Peyer's patch (tissue), 4 donors: ENCODE results near the gene BRD3OS. TPM values are rescaled to one million over a fixed set of nuclear protein-coding genes. Genes with fewer than 3 reads are reported as not detected.

Experiments
- DNase-seq, 3 donors: peaks; one replicate each; pipeline ENCODE4 v3.0.0-alpha.2; 2017 to 2019
- H3K27ac ChIP-seq, 4 donors: fragments of 200-600 bp; sonication (generic); one replicate each; pipeline ENCODE4 v1.5.1; 2016 to 2019
- H3K27me3 ChIP-seq, 2 donors: fragments of 200-600 bp; sonication (generic); one replicate each; pipeline ENCODE4 v1.5.1; 2019
- H3K36me3 ChIP-seq, 3 donors: fragments of 200-600 bp; sonication (generic); one replicate each; pipeline ENCODE4 v1.5.1; 2016 to 2019
- H3K4me1 ChIP-seq, 4 donors: fragments of 200-600 bp; sonication (generic); one replicate each; pipeline ENCODE4 v1.5.1; 2016 to 2019
- H3K4me3 ChIP-seq, 4 donors: fragments of 200-600 bp; sonication (generic); 1 replicate in 3 of 4; 2 replicates in 1 of 4; pipeline ENCODE4 v1.5.1; 2016 to 2019; ENCODE audit warnings: mild to moderate bottlenecking in 1 of 4
- H3K9me3 ChIP-seq, 4 donors: fragments of 200-600 bp; sonication (generic); one replicate each; pipeline ENCODE4 v1.5.1; 2016 to 2019; ENCODE audit warnings: mild to moderate bottlenecking in 1 of 4
- CTCF ChIP-seq, 6 experiments: fragments of 450-650 bp in 4 of 6; fragments of 200-600 bp in 2 of 6; sonication (generic) in 1 of 6; IDR thresholded peaks; one replicate each; pipeline ENCODE4 v1.5.1; 2017 to 2019; ENCODE audit warnings: antibody characterized with exemption in 6 of 6, mild to moderate bottlenecking in 3 of 6, moderate library complexity in 1 of 6
- POLR2A ChIP-seq, 2 donors: fragments of 450-650 bp; IDR thresholded peaks; one replicate each; pipeline ENCODE4 v1.5.1; 2017; ENCODE audit warnings: antibody characterized with exemption in 2 of 2, mild to moderate bottlenecking in 2 of 2, moderate library complexity in 2 of 2
- total RNA-seq, 4 donors: library from RNA; depleted of rRNA; stranded (reverse); fragments of >200 nt; gene quantifications; one replicate each; pipeline ENCODE4 v1.1.0, GENCODE V29; 2016

BRD3OS gene
- total RNA-seq, 4 donors from 2014 or later = 1.4 to 11.6 (median 2.3) TPM

DNA sequence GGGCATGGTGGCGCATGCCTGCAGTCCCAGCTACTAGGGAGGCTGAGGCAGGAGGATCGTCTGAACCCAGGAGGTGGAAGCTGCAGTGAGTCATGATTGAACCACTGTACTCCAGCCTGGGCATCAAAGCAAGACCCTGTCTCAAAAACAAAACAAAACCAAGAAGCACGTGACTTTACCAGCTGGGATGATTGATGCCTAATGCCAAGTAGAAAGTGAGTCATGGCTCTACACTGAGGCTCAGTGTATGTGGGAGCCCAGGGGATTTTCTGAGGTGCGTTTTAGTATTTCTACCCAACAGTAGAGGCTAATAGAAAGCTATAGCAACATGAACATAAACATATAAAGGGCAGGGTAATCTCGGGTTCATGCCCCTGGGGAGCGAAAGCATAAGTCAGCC lies 13.9 kb upstream of the BRD3OS start:
- no peak for DNase-seq
- H3K36me3 ChIP-seq = no peaks in the 10 kb centered on the region
- TF ChIP-seq POLR2A (IDR thresholded peaks at IDR 0.05) (no peak), CTCF (IDR thresholded peaks at IDR 0.05) (no peak)
- H3K27ac ChIP-seq = no peak overlapping the region
- H3K4me1 ChIP-seq = no peaks in the 10 kb centered on the region
- H3K4me3 ChIP-seq = no peak overlapping the region
- H3K9me3 ChIP-seq = no peaks in the 10 kb centered on the region
- no peaks in the 10 kb centered on the region for H3K27me3 ChIP-seq

DNA sequence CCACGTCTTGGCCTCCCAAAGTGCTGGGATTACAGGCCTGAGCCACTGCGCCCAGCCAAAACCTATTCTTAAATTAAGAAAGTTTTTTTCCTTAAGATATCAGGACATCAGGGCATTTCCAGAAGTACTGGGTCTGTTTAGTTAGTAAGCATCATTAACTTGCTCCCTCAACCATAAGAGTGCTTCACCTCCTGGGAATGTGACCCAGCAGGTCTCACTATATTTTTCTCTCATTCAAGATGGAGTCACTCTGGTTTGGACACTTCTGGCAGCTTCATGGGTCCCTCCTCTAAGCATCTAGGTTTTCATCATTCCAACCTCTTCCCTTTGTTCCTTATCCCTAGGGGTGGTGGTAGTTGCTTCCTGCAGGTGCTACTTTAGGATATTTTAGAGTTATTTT lies 10.3 kb upstream of the BRD3OS start:
- Histone ChIP-seq H3K4me3 (no peak overlapping the region), H3K36me3 (no peaks in the 10 kb centered on the region), H3K27me3 (no peaks in the 10 kb centered on the region), H3K27ac (no peak overlapping the region), H3K9me3 (no peaks in the 10 kb centered on the region), H3K4me1 (no peaks in the 10 kb centered on the region)
- DNase-seq = no peak
- TF ChIP-seq POLR2A (IDR thresholded peaks at IDR 0.05) (no peak), CTCF (IDR thresholded peaks at IDR 0.05) (no peak)

GRCh38 chr9:134024214-134024792 lies 978 bp upstream of the BRD3OS start:
- TF ChIP-seq POLR2A (IDR thresholded peaks at IDR 0.05) (no peak), CTCF (IDR thresholded peaks at IDR 0.05) (no peak)
- Histone ChIP-seq H3K36me3 (peaks cover 0 to under 1% (median 0%) of the 10 kb centered on the region in 3 donors), H3K27ac (peak overlapping the region in 3 of 4 donors; percentile 51 to 89 (median 65)), H3K9me3 (no peaks in the 10 kb centered on the region), H3K4me1 (peaks cover 0 to 11% (median 8%) of the 10 kb centered on the region in 4 donors), H3K4me3 (peak overlapping the region; percentile 13 to 98 (median 49)), H3K27me3 (no peaks in the 10 kb centered on the region)
- DNase-seq = no peak

DNA sequence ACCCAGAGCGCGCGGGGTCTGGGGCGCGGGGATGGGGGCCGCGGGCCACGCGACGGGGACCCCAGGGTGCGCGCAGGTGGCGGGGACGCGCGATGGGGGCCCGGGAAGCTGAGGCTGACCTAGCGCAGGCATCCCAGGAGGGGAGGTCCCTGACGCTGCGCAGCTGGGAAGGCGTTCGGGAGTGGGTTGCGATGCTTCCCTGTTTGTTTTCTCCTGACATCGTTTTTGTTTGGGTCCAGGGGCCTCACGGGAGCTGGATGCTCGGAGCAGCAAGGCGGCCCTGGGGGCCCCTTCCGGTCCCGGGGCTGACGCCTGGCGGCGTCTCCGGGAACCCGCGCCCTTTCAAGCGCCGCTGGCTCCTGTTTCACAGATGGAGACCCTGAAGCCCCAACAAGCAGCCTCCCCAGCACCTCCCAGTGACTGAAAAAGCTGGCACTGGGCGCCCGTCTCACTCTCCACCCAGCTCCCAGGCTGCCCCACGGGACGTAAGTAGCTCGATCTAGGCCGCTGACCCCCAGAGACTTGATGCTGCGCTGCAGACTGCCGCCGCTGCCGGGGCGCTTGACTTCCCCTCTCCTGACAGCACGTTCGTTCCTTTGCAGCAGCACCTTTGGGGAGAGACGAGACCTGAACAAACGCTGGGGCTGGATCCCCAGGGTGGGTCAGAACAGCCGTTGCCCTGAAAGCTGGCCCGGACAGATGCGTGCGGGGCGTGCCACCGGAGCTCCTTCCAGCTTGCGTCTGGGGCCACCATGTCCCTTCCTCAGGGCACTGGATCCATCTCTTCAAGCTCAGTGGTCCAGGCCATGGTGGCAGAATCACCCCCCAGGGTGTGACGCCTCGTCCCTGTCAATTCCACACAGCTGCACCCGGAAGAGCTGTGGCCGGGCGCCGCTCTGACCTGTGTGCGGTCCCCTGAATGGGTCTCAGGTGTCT lies 593 bp downstream of the BRD3OS start:
- H3K27me3 ChIP-seq = no peaks in the 10 kb centered on the region
- H3K9me3 ChIP-seq = no peaks in the 10 kb centered on the region
- peak overlapping the region; percentile 63 to 98 (median 94) for H3K4me3 ChIP-seq
- H3K36me3 ChIP-seq = peaks cover 0 to 9% (median 0%) of the 10 kb centered on the region in 3 donors
- peak overlapping the region; percentile 37 to 89 (median 64) for H3K27ac ChIP-seq
- peak in 2 of 3 donors; percentile 47 to 68 for DNase-seq
- TF ChIP-seq POLR2A (IDR thresholded peaks at IDR 0.05) = no peak
- TF ChIP-seq CTCF (IDR thresholded peaks at IDR 0.05) = peak in 4 of 6 experiments; percentile 8 to 42 (median 12)
- peaks cover 0 to 11% (median 8%) of the 10 kb centered on the region in 4 donors for H3K4me1 ChIP-seq

DNA sequence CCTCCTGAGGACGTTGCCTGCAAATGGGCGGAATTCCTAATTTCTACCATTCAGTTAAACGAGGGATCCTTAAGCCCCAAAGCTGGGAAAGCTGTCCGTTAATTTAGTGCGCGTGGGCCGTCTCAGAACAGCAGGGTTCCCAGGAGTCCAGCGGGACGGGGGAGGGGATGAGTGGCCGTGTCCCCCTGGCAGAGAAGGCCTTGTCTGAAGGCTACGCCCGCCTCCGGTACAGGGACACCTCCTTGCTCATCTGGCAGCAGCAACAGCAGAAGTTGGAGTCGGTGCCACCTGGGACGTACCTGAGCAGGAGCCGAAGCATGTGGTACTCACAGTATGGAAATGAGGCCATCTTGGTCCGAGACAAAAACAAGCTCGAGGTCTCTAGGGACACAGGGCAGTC lies 1.3 kb downstream of the BRD3OS start:
- Histone ChIP-seq H3K4me3 (peak overlapping the region in 1 of 4 donors; percentile 97), H3K27ac (no peak overlapping the region), H3K4me1 (peaks cover 0 to 11% (median 8%) of the 10 kb centered on the region in 4 donors), H3K27me3 (no peaks in the 10 kb centered on the region), H3K9me3 (no peaks in the 10 kb centered on the region), H3K36me3 (peaks cover 0 to 16% (median 0%) of the 10 kb centered on the region in 3 donors)
- no peak for DNase-seq
- TF ChIP-seq POLR2A (IDR thresholded peaks at IDR 0.05) (no peak), CTCF (IDR thresholded peaks at IDR 0.05) (no peak)
